Measurements from ENCODE around the gene TSPAN9. TPM values are rescaled to one million over a fixed set of nuclear protein-coding genes. Genes with fewer than 3 reads are reported as not detected.

TSPAN9 gene
- total RNA-seq, 1 experiment from 2014 or later, result 13.2 TPM

- H4K20me1 ChIP-seq (ENCODE audit: insufficient read depth), result no peaks in the 10 kb centered on the region; the same call in 1 of the 2 replicates
- no peaks in the 10 kb centered on the region for H3K27me3 ChIP-seq (ENCODE audit: insufficient read depth, low read length)
- no peaks in the 10 kb centered on the region for H3K9me2 ChIP-seq (ENCODE audit: insufficient read depth)
- CTCF ChIA-PET, result interaction anchor here (2.2 to 2.5 kb wide), 2 partner anchors 135 to 160 kb away, joined by 6 to 7 read pairs; no protein-coding TSS in a partner anchor
- no peak overlapping the region for H3K27ac ChIP-seq (ENCODE audit: low read depth, low read length)
- ATAC-seq, result no peak
- H3K9me3 ChIP-seq (ENCODE audit: control insufficient read depth in 1 of 2, insufficient read depth in 1 of 2, low read depth in 1 of 2, low read length in 2 of 2), result no peaks in the 10 kb centered on the region
- no peak overlapping the region for H2AFZ ChIP-seq (ENCODE audit: low read depth, low read length, poor library complexity, severe bottlenecking)
- RAD21 ChIA-PET (ENCODE audit: low non-redundant PET in 1 of 2, low total read pairs in 2 of 2, uncharacterized antibody in 2 of 2, unreplicated experiment in 2 of 2), result no interaction called here
- intact Hi-C loops (cut with micrococcal nuclease), result no loop called here
- no peak for DNase-seq (ENCODE audit: low read depth, low spot score)
- H3K4me1 ChIP-seq (ENCODE audit: control insufficient read depth in 1 of 2, insufficient read depth in 2 of 2, low read length in 2 of 2), result no peaks in the 10 kb centered on the region
- no peaks in the 10 kb centered on the region for H3K36me3 ChIP-seq (ENCODE audit: control insufficient read depth in 1 of 2, insufficient read depth in 2 of 2, low read length in 2 of 2)
- no peaks in the 10 kb centered on the region for H3K79me2 ChIP-seq (ENCODE audit: insufficient read depth, low read length)
- POLR2A ChIA-PET, result no interaction called here
- H3K4me2 ChIP-seq (ENCODE audit: low read length), result no peak overlapping the region
- no peak overlapping the region for H3K9ac ChIP-seq (ENCODE audit: low read length)
- H3K4me3 ChIP-seq (replicated peaks in 1 of 2; ENCODE audit: low read depth in 1 of 2, low read length in 2 of 2), result no peak overlapping the region
- no TSS peak for BruUV-seq (replicated peaks)
- TF ChIP-seq CEBPB (IDR thresholded peaks at IDR 0.05; ENCODE audit: low read depth) (no peak), ZBTB33 (IDR thresholded peaks at IDR 0.05; ENCODE audit: extremely low read depth, insufficient replicate concordance, low read length) (no peak), FOSL1 (IDR thresholded peaks at IDR 0.05; ENCODE audit: low read depth) (no peak), CBX3 (IDR thresholded peaks at IDR 0.05; ENCODE audit: low read depth) (no peak), EZH2phosphoT487 (IDR thresholded peaks at IDR 0.05; ENCODE audit: borderline replicate concordance) (no peak), ATF3 (IDR thresholded peaks at IDR 0.05) (no peak), CTCF (IDR thresholded peaks at IDR 0.05 in 2 of 3, conservative IDR thresholded peaks at IDR 0.05 in 1 of 3; ENCODE audit: borderline replicate concordance in 1 of 3, insufficient read depth in 1 of 3, low read depth in 2 of 3, low read length in 2 of 3) (no peak), ZFX (IDR thresholded peaks at IDR 0.05) (no peak), ZNF274 (IDR thresholded peaks at IDR 0.05; ENCODE audit: low read depth, low read length) (no peak), ELF1 (IDR thresholded peaks at IDR 0.05; ENCODE audit: borderline replicate concordance, low read depth) (no peak), EZH2 (IDR thresholded peaks at IDR 0.05) (no peak), JUND (IDR thresholded peaks at IDR 0.05) (no peak), TCF7L2 (IDR thresholded peaks at IDR 0.05; ENCODE audit: borderline replicate concordance, extremely low read depth, insufficient read depth, insufficient read length) (no peak)
These were observed 63.1 kb downstream of the TSPAN9 start for GRCh38 chr12:3140284-3140683.

Measured in HCT116 (cell line).